22Rv1 (cell line): ENCODE measurements around the gene AIRE.
"Not testable (repeated sequence)": the region's sequence is repeated elsewhere in the genome, so short reads cannot be mapped to it uniquely, and the experiment has no call there.

Experiments used
- H3K27ac ChIP-seq: fragments of 450-650 bp; 2 replicates; pipeline ENCODE4 v1.5.1; 2017
- ZFX ChIP-seq: fragments of 450-650 bp; IDR thresholded peaks from 2 replicates; pipeline ENCODE4 v1.6.1; 2017; ENCODE audit warnings: antibody characterized with exemption, borderline replicate concordance
- TF ChIP-seq, protein P1 (sequence below): fragments of 450-650 bp; IDR thresholded peaks from 2 replicates; pipeline ENCODE4 v1.5.1; 2017; ENCODE audit warnings: mild to moderate bottlenecking

Gene AIRE

GRCh38 chr21:44334329-44335030, 48.8 kb downstream of the AIRE start:
- H3K27ac ChIP-seq: no peak overlapping the region
- TF ChIP-seq, protein P1, sequence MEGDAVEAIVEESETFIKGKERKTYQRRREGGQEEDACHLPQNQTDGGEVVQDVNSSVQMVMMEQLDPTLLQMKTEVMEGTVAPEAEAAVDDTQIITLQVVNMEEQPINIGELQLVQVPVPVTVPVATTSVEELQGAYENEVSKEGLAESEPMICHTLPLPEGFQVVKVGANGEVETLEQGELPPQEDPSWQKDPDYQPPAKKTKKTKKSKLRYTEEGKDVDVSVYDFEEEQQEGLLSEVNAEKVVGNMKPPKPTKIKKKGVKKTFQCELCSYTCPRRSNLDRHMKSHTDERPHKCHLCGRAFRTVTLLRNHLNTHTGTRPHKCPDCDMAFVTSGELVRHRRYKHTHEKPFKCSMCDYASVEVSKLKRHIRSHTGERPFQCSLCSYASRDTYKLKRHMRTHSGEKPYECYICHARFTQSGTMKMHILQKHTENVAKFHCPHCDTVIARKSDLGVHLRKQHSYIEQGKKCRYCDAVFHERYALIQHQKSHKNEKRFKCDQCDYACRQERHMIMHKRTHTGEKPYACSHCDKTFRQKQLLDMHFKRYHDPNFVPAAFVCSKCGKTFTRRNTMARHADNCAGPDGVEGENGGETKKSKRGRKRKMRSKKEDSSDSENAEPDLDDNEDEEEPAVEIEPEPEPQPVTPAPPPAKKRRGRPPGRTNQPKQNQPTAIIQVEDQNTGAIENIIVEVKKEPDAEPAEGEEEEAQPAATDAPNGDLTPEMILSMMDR: no peak

- TF ChIP-seq ZFX: no peak
- TF ChIP-seq, protein P1: no peak
- H3K27ac ChIP-seq: no peak overlapping the region
Observed at GRCh38 chr21:44335266-44336059, 49.8 kb downstream of the AIRE start.

DNA sequence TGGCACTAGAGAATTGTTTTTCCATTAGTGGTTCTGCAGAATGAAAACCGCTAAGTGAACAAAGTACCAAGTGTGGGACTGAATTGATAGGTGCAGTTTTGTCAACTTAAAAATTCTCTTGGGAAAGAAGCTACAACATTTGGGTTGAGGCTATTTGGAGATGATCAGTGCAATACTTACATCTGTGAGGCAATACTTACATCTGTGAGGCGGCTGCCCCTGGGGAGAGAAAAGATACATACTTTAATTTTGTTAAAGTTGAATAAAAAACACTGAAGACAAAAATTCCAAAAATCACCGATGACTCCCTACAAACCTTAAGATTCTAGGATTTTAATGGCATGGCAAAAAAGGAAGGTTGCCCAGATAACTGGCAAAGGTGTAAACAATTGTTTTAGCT, 51.8 kb downstream of the AIRE start:
- no peak for TF ChIP-seq ZFX
- TF ChIP-seq, protein P1: no peak
- H3K27ac ChIP-seq: peak overlapping the region; percentile 36; the same call in 1 of the 2 replicates

GRCh38 chr21:44337941-44338895, 52.5 kb downstream of the AIRE start:
- no peak for TF ChIP-seq ZFX
- TF ChIP-seq, protein P1: peak; percentile 19; the same call in 1 of the 2 replicates
- H3K27ac ChIP-seq: peak overlapping the region; percentile 36; the same call in 1 of the 2 replicates

DNA sequence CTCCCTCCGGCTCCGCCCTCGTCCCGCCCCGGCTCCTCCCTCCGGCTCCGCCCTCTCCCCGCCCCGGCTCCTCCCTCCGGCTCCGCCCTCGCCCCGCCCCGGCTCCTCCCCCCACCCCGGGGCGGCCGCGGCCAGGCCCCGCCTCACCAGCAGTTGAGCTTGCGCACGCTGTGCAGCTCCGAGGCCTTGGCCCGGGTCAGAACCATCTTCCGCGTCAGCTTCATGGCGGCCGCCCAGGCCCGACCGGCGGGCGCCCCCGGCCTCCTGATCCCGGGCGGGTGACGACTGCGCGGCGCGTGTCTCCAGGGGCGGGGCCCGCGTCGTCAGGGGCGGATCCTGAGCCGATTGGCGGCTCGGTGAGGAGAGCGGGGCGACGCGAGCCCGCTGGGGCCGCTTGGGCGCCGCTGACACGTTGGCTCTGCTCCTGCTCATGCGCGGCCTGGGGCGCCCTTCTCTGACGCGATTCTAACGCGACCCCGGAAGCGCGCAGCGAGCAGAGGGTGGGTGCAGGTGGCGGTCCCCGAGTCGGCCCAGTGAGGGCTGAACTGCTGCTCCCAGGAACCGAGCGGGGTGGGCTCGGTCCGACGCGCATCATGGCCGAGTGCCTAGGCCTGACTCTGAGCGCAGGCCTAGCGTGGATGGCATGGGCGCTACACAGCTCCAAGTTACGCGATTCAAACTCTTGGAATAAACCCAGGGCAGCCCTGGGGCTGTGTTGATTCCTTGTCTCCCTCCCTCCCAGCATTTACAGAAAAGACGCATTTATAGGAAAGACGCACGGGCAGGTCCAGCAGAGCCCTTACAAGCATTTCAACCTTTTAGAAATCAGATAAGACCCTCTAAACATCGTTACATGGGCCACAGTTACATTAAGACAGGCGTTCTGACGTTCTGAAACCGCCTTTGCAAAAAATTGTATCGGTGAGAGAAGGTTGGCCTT, 53.6 kb downstream of the AIRE start, which contains the start of gene CFAP410:
Gene CFAP410 (minus strand): TSS at position 420 of the 940 bp plus-strand sequence. CDS start 196 bp downstream, at position 224.
- TF ChIP-seq, protein P1: no peak
- peak within 1 kb of the TSS; percentile 96 for H3K27ac ChIP-seq

DNA sequence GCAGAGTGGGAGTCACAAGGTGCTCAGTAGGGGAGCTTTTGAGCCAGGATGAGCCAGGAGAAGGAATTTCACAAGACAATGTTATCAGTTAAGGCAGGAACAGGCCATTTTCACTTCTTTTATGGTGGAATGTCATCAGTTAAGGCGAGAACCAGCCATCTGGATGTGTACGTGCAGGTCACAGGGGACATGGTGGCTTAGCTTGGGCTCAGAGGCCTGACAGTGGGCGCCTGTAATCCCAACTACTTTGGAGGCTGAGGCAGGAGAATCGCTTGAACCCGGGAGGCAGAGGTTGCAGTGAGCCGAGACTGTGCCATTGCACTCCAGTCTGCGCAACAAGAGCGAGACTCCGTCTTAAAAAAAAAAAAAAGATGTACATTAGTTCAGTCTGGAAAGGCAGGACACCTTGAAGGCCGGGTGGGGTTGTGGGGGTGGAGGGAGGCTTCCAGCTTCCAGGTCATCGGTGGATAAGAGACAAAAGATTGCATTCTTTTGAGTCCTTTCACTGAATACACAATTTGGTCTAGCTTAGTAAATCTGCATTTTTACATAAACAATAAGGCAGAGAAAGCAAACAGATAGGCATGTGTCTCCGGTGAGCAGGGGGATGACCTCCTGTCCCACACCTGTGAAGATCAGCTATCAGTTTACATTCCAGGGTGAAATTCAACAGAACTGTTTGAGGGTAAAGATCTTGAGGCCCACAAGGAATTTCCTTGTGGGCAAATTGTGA, 56.2 kb downstream of the AIRE start:
- not testable (repeated sequence) for H3K27ac ChIP-seq

GRCh38 chr21:44342981-44343380, 57.3 kb downstream of the AIRE start:
- not testable (repeated sequence) for H3K27ac ChIP-seq
